SK-N-SH (cell line): ENCODE data around the gene UAP1L1.

Experiments used
- CTCF ChIP-seq: fragments of 200-600 bp; sonication (generic); IDR thresholded peaks from 2 replicates; pipeline ENCODE4 v1.6.1; 2017; ENCODE audit warnings: antibody characterized with exemption, mild to moderate bottlenecking, moderate library complexity
- EP300 ChIP-seq, 2 experiments: IDR thresholded peaks; 2 replicates each; pipeline versions ENCODE4 v1.4.0 to v1.6.1; 2012; ENCODE audit warnings: borderline replicate concordance in 1 of 2, low read depth in 1 of 2, low read length in 1 of 2
- FOXM1 ChIP-seq: IDR thresholded peaks from 2 replicates; pipeline ENCODE4 v1.4.0; 2012; ENCODE audit warnings: low read depth, mild to moderate bottlenecking
- GABPA ChIP-seq: IDR thresholded peaks from 2 replicates; pipeline ENCODE4 v1.4.0; 2012; ENCODE audit warnings: low read depth, mild to moderate bottlenecking
- JUND ChIP-seq: IDR thresholded peaks from 2 replicates; pipeline ENCODE4 v1.4.0; 2012
- MAX ChIP-seq: IDR thresholded peaks from 2 replicates; pipeline ENCODE4 v1.4.0; 2012; ENCODE audit warnings: low read depth
- NFIC ChIP-seq: IDR thresholded peaks from 2 replicates; pipeline ENCODE4 v1.4.0; 2012; ENCODE audit warnings: borderline replicate concordance
- POLR2AphosphoS5 ChIP-seq: IDR thresholded peaks from 2 replicates; pipeline ENCODE4 v1.6.1; 2012; ENCODE audit warnings: low read depth, low read length
- REST ChIP-seq: IDR thresholded peaks from 2 replicates; pipeline ENCODE4 v1.6.1; 2012; ENCODE audit warnings: mild to moderate bottlenecking, low read depth, low read length, moderate library complexity
- ZBTB33 ChIP-seq: IDR thresholded peaks from 2 replicates; pipeline ENCODE4 v1.4.0; 2012; ENCODE audit warnings: low read depth, borderline replicate concordance

- no peak for TF ChIP-seq CTCF
- TF ChIP-seq NFIC, result no peak
- no peak for TF ChIP-seq FOXM1
- no peak for TF ChIP-seq POLR2AphosphoS5
- TF ChIP-seq MAX, result no peak
- TF ChIP-seq JUND, result no peak
- no peak for TF ChIP-seq EP300 (IDR thresholded peaks at IDR 0.05; ENCODE audit: borderline replicate concordance in 1 of 2, low read depth in 1 of 2, low read length in 1 of 2)
- TF ChIP-seq GABPA, result no peak
- no peak for TF ChIP-seq ZBTB33
- TF ChIP-seq REST, result no peak
These were observed 31.4 kb downstream of the UAP1L1 start for GRCh38 chr9:137108608-137109249.
